ENCODE measurements around the gene SLC38A4. TPM values are rescaled to one million over a fixed set of nuclear protein-coding genes. Genes with fewer than 3 reads are reported as not detected.

Gene SLC38A4
- total and polyA plus RNA-seq, 8 donors: 0.12 to 16.7 (median 8.4) TPM; not detected in 4

DNA sequence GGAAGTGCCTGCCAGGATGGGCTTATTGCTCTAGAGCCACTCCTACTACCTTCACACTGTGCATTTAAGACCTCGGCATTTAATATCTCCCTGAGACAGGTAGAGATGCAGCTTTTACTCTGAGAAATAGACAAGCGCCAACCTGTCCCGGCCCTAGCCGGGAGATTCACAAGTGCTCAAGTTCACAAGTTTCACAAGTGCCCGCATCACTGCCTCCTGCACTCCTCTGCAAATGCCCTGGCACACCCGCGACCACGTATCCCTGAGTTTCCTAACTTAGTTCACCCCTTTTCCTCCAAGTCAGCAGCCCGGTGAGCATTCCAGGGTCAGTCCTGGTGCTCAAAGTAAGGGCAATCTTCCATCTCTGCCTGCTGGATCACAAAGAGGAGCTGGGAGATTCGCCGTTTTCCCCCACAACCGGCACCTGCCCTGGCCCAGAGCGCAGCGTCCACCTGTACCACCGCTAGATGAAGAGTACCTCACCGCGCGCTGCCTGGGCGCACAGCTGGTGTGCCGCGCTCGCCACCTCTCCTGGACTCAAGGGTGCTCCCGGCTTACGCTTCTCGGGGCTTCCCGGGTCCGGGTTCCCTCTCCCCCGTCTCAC lies 5.0 kb upstream of the SLC38A4 start:
- H3K9me3 ChIP-seq: no peaks in the 10 kb centered on the region
- H3K36me3 ChIP-seq: no peaks in the 10 kb centered on the region
- H3K4me3 ChIP-seq: peak overlapping the region; percentile 25 to 41 (median 33)
- H3K4me1 ChIP-seq: peaks cover 6 to 21% (median 13%) of the 10 kb centered on the region in 4 donors
- WGBS, 5 donors: 7 to 14% (median 10%) methylated on average over 26 to 28 of the region's 28 CpGs
- peaks cover 0 to 57% (median 24%) of the 10 kb centered on the region in 3 donors for H3K27me3 ChIP-seq
- no peak overlapping the region for H3K27ac ChIP-seq
- no peak for TF ChIP-seq POLR2A (IDR thresholded peaks at IDR 0.05)
- DNase-seq: peak in 1 of 2 donors; percentile 59
- intact Hi-C loops (cut with DNase I; ENCODE audit: low total_unique reads): no loop called here

DNA sequence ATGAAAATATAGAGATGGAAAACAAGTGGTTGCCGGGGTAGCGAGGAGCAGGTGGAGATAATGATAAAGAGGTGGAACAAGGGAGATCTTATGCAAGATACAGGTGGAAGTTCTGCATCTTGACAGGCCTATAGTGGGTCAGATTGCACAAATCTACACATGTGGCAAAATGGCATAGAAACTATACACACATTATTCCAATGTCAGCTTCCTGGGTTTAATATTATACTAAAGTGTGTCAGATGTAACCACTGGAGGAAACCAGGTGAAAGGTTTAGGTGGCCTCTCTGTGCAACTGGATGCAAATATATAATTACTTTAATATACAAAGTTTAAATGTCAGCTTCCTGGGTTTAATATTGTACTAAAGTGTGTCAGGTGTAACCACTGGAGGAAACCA lies 1.1 kb downstream of the SLC38A4 start:
- H3K9me3 ChIP-seq: no peaks in the 10 kb centered on the region
- TF ChIP-seq POLR2A (IDR thresholded peaks at IDR 0.05) (no peak), EP300 (IDR thresholded peaks at IDR 0.05) (no peak), CTCF (IDR thresholded peaks at IDR 0.05) (no peak), POLR2AphosphoS5 (IDR thresholded peaks at IDR 0.05) (no peak)
- peaks cover 6 to 11% (median 8%) of the 10 kb centered on the region in 4 donors for H3K4me1 ChIP-seq
- WGBS, 5 donors: 49 to 72% (median 67%) methylated on average over 2 of the region's 2 CpGs
- intact Hi-C loops (cut with DNase I; ENCODE audit: low total_unique reads): no loop called here
- no peaks in the 10 kb centered on the region for H3K36me3 ChIP-seq
- no peak for DNase-seq
- peaks cover 0 to 28% (median 4%) of the 10 kb centered on the region in 3 donors for H3K27me3 ChIP-seq
- H3K27ac ChIP-seq: no peak overlapping the region
- H3K4me3 ChIP-seq: no peak overlapping the region

GRCh38 chr12:46818642-46819041 lies 7.2 kb downstream of the SLC38A4 start:
- H3K4me1 ChIP-seq: no peaks in the 10 kb centered on the region
- TF ChIP-seq CTCF (IDR thresholded peaks at IDR 0.05) (no peak), POLR2A (IDR thresholded peaks at IDR 0.05) (no peak), POLR2AphosphoS5 (IDR thresholded peaks at IDR 0.05) (no peak), EP300 (IDR thresholded peaks at IDR 0.05) (no peak)
- no peak overlapping the region for H3K27ac ChIP-seq
- DNase-seq: no peak
- H3K4me3 ChIP-seq: no peak overlapping the region
- no peaks in the 10 kb centered on the region for H3K27me3 ChIP-seq
- no peaks in the 10 kb centered on the region for H3K9me3 ChIP-seq
- intact Hi-C loops (cut with DNase I; ENCODE audit: low total_unique reads): no loop called here
- H3K36me3 ChIP-seq: no peaks in the 10 kb centered on the region

DNA sequence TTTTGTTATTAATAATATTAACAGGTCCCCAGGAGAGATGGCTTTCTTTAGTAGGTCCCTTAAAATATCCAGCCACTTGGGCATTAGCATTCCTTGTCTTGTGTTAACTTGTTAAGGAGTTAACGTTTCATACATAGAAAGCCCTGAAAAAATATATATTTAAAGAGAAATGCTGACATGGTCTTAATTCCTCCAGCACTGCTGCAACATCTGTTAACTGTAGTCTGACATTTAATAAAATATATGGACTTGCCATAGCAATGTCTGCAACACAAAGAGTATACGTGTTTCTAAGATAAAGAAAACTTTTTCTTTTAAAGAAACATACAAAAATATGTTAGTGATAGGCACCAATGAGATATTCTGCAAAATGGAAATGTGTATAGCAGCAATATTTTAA lies 10.0 kb downstream of the SLC38A4 start:
- no peaks in the 10 kb centered on the region for H3K4me1 ChIP-seq
- 44 to 56% (median 52%) methylated on average over 2 of the region's 2 CpGs for WGBS, 5 donors
- no peak for TF ChIP-seq POLR2AphosphoS5 (IDR thresholded peaks at IDR 0.05)
- TF ChIP-seq CTCF (IDR thresholded peaks at IDR 0.05): no peak
- no peak for TF ChIP-seq POLR2A (IDR thresholded peaks at IDR 0.05)
- TF ChIP-seq EP300 (IDR thresholded peaks at IDR 0.05): no peak
- H3K27ac ChIP-seq: no peak overlapping the region
- no peak for DNase-seq
- intact Hi-C loops (cut with DNase I; ENCODE audit: low total_unique reads): no loop called here
- no peaks in the 10 kb centered on the region for H3K36me3 ChIP-seq
- H3K4me3 ChIP-seq: no peak overlapping the region
- H3K9me3 ChIP-seq: no peaks in the 10 kb centered on the region
- H3K27me3 ChIP-seq: no peaks in the 10 kb centered on the region

DNA sequence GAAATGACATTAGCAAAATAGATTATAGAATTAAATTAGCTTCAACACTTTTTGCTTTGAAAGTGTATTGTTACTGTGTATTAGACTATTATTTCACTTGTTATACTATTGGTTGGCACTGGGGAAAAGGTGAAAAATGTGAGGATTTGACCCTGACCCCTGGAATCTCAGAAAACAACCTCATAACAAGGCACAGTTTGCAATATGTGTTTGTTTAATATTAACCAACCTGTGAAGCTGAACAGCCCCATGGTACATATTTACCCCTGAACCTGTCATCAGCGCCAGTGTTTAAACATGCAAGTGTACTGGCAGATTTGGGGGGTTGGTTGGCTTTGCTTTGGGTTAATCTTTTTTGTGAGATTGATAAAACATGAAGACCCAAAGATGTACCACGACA lies 11.7 kb downstream of the SLC38A4 start:
- peak in 1 of 2 donors; percentile 30 for DNase-seq
- H3K36me3 ChIP-seq: no peaks in the 10 kb centered on the region
- no peak overlapping the region for H3K4me3 ChIP-seq
- no peaks in the 10 kb centered on the region for H3K4me1 ChIP-seq
- no peaks in the 10 kb centered on the region for H3K27me3 ChIP-seq
- H3K27ac ChIP-seq: no peak overlapping the region
- no peaks in the 10 kb centered on the region for H3K9me3 ChIP-seq
- intact Hi-C loops (cut with DNase I; ENCODE audit: low total_unique reads): no loop called here
- TF ChIP-seq CTCF (IDR thresholded peaks at IDR 0.05) (no peak), POLR2A (IDR thresholded peaks at IDR 0.05) (no peak), EP300 (IDR thresholded peaks at IDR 0.05) (no peak), POLR2AphosphoS5 (IDR thresholded peaks at IDR 0.05) (no peak)
- 33 to 62% (median 60%) methylated on average over 2 of the region's 2 CpGs for WGBS, 5 donors
